D341Med (cell line): ENCODE measurements around the gene ACKR2.
A peak's percentile ranks its signal among the peaks of the same experiment; 100 is the strongest.
"Not testable (repeated sequence)": the region's sequence is repeated elsewhere in the genome, so short reads cannot be mapped to it uniquely, and the experiment has no call there.

Experiments used
- DNase-seq: peaks from one replicate; pipeline ENCODE4 v3.0.0; 2012; ENCODE audit warnings: low spot score

ACKR2 gene

DNA sequence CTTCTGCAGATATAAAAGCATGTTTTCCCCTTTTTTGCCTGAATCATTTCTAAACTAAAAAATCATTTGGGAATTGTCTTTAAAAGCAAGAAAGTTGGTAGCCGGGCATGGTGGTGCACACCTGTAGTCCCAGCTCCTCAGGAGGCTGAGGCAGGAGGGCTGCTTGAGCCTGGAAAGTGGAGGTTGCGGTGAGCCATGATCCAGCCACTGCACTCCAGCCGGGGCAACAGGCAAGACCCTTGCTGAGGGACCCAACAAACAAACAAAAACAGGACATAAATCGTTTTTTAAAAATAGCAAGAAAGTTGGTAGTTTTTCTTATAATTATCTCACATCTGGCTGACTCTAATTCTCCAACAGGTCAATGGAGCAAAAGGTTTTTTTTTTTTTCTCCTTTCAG, 7.5 kb upstream of the ACKR2 start:
- DNase-seq, result no peak

GRCh38 chr3:42802876-42803413, 6.3 kb upstream of the ACKR2 start:
- no peak for DNase-seq

DNA sequence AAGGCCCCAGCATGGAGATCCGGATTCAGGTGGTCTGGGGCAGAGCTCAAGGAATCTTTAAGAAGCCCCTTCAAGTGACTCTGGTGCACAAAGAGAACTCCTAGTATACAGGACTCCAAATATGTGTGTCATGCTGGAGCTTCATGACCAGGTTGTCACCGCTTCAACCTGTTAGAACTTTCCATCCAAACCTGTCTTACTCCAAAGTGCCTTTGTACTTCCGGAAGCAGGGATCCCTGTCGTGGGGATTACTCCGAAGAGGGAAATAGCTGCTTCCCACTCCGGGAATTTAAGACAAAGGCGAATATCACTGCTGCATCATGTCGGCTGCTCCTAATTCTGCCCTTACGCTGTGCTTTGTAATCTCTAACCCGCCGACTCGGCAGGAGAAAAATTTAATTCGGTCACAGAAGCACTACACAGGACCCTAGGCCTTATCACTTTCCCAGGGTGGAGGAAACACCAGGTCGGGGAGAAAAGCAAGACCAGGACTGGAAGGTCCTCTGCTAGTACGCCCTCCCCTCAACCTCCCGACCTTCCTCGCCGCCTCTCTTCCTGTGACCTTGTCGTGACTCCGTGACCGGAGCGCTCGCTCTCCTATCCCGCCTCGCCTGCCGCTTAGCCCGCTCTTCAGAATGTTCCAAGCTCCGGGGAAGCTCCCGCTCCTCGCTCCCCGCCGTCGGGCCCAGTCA, 5.7 kb upstream of the ACKR2 start:
- DNase-seq, result peak; percentile 62

DNA sequence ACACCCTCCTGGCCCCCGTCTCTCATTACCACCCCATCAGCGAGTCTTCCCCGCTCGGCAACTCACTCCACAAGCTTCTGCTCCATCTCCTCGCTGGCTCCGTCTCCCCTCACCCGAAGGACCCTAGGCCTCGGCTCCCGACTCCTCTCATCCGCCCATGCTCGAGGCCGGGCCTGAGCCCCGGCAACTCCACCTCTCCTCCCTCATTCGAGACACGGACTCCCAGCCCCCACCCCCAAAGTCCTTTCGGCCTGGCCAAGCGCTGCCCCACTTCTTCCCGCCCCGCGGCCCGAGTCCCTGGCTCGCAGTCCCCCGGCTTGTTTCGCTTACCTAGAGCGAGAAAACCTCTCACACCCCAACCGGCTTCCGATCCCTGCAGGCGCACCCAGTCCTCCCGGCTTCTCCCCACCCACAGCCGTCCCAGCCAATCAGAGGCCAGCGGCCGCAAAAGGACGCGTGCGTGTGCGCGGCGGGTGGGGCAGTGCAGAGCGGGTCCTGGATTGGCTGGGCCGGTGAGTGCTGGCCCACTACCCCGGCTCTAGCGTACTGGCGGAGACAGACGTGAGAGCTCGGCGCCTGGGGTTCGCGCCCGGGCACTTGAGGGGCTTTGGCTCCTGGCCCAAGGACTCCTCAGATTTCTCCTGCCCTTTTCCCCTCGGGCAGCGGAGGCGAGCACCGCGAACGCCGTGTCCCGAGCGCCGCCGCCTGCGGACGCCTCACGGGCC, 5.0 kb upstream of the ACKR2 start, which contains the start of gene HIGD1A:
HIGD1A (minus strand) TSS at position 385 of the 725 bp plus-strand sequence. CDS start 10,237 bp downstream, outside the sequence.
- DNase-seq, result peak; percentile 99

DNA sequence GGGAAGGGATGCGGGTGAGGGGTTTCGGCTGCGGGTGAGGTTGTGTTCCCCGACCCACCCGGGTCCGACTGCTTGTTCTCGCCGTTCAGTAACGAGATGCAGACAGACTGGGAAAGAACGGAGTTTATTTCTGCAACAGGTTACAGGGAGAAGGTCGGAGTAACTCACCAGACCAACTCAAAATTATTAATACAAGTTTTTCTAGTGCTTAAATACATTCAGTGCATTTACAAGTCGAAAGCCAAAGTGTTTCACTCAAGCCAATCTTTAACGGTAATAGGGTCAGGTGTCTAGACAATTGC, 4.5 kb upstream of the ACKR2 start:
- no peak for DNase-seq

GRCh38 chr3:42805141-42805821, 4.0 kb upstream of the ACKR2 start:
- no peak for DNase-seq

- DNase-seq, result no peak
These were observed 1.3 kb upstream of the ACKR2 start for GRCh38 chr3:42807929-42808328.

- DNase-seq, result not testable (repeated sequence)
These were observed 1.5 kb downstream of the ACKR2 start for GRCh38 chr3:42810706-42811105.

DNA sequence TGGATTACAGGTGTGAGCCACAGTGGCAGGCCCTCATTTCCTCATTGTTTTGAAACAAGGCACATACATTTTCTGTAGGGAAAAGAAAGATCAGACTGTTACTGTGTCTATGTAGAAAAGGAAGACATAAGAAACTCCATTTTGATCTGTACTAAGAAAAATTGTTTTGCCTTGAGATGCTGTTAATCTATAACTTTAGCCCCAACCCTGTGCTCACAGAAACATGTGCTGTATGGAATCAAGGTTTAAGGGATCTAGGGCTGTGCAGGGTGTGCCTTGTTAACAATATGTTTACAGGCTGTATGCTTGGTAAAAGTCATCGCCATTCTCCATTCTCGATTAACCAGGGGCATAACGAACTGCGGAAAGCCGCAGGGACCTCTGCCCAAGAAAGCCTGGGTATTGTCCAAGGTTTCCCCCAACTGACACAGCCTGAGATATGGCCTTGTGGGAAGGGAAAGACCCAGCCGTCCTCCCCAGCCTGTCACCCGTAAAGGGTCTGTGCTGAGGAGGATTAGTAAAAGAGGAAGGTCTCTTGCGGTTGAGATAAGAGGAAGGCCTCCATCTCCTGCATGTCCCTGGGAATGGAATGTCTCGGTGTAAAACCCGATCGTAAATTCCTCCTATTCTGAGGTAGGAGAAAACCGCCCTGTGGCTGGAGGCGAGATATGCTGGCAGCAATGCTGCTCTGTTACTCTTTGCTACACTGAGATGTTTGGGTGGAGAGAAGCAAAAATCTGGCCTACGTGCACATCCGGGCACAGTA, 2.1 kb downstream of the ACKR2 start:
- DNase-seq, result not testable (repeated sequence)

DNA sequence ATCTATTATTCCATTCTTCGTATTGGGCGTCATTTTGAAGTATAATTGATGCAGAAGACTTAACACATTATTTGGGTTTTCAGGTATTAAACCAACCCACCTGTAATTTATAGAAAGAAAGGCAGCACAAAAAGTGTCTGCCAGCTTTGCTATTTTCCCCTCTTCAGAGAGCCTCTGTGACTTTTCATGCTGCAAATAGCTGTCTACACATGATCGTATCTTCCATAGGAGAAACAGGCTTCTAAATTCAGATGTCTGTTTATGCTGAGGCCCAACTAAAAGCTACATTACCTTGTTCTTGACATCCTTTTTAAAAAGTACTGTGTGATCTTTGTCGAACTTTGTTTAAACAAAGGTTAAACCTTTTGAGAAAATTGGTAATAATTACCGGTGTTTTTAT, 5.0 kb downstream of the ACKR2 start:
- DNase-seq, result no peak

- no peak for DNase-seq
These were observed 5.8 kb downstream of the ACKR2 start for GRCh38 chr3:42814914-42815507.

DNA sequence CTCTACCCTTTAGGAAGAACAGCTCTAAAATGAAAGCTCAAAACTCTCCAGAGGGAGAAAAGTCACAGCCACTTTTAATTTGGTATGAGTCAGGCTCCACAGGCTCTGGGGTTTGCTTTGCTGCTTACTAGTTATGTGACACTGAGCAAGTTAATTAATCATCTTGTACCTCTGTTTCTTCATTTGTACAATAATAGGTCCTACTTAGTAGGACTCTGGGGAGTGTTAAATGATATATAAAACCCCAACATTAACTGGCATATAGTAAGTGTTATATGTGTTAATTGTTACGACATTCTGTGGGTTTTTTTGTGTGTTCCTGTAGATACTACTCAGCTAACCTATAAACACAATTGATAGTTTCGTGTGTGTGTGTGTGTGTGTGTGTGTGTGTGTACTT, 6.6 kb downstream of the ACKR2 start:
- DNase-seq, result no peak

GRCh38 chr3:42819351-42819965, 10.2 kb downstream of the ACKR2 start:
- no peak for DNase-seq

- no peak for DNase-seq
These were observed 11.5 kb downstream of the ACKR2 start for GRCh38 chr3:42820746-42821051.

DNA sequence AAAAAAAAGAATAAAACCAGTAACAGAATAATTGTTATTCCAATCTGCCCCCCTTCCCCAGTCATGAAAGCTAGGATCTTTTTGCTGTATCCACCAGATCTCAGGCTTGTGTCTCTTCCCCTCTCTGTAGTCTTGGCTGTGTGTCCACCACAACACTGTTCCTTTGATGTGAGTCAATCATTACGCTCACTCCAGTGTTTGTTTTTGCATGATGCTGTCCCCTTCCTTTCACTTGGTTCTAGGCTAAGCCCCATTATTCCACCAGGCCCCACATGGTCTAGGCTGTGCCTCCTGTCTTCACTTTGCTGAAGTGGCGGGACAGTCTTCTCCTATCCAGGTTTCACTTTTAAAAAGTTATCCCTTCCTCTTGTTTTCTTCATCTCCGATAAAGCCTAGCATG, 13.6 kb downstream of the ACKR2 start:
- DNase-seq, result no peak

GRCh38 chr3:42823351-42823750, 14.1 kb downstream of the ACKR2 start:
- no peak for DNase-seq

GRCh38 chr3:42826141-42826540, 16.9 kb downstream of the ACKR2 start:
- DNase-seq, result no peak

DNA sequence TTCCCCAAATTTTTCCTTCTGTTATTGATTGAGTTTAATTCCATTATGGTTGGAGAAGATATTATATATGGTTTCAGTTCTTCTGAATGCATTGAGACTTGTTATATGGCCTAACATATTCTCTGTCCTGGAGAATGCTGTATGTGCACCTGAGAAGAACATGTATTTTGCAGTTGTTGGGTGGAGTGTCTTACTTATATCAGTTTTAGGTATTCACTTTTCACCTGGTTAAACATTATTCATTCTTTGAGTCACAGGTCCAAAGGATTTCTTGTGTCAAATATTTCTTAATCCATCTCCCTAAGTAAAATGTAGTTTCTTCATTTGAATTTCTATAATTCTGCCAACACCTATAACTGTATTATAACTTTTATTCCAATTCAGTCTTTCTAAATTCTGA, 17.8 kb downstream of the ACKR2 start:
- DNase-seq, result no peak

- DNase-seq, result no peak
These were observed 18.4 kb downstream of the ACKR2 start for GRCh38 chr3:42827654-42828053.

DNA sequence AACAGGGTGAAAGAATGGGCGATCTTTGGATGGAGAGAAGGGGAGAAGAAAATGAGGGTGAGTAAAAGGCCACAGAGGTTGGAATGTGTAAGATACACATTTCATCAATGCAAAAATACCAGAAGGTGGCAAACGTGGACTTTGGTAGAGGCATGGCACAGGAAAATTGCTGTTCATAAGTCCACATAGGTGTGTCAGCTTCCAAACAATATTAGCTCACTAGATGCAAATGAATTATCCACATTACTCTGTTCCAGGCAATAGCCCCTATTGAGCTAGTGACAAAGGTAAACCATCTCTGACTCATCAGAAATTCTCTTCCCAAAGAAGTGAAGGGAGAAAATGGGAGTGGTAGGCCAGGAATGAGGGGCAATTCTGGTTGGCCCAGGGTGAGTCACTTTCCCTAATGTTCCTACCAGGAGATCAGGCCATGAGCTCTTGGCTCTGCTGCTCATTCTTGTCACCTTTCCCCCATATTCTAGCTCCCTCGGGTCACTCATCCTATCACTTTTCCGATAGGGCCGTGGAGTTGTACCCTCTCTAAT, 19.9 kb downstream of the ACKR2 start:
- no peak for DNase-seq
